ENCODE data around the gene MAPK4.

DNA sequence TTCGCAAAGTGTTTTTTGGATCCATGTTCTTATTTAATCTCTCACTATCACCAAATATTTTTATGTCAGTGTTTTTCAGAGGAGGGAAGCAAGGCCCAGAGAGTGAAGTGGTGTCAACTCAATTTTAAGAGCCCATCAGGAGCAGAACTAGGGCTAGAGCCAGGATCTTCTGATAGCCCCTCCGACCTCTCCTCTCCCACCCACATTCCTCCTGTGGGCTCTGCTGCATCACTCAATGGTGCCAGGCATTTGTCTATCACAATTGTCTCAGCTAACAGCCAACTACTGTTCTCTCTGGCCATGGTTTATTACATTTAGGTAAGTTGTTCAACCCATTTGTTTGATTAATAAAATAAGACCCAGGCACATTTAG lies 68.6 kb downstream of the MAPK4 start:
- TF ChIP-seq POLR2A (IDR thresholded peaks at IDR 0.05): no peak
- TF ChIP-seq, protein P1, sequence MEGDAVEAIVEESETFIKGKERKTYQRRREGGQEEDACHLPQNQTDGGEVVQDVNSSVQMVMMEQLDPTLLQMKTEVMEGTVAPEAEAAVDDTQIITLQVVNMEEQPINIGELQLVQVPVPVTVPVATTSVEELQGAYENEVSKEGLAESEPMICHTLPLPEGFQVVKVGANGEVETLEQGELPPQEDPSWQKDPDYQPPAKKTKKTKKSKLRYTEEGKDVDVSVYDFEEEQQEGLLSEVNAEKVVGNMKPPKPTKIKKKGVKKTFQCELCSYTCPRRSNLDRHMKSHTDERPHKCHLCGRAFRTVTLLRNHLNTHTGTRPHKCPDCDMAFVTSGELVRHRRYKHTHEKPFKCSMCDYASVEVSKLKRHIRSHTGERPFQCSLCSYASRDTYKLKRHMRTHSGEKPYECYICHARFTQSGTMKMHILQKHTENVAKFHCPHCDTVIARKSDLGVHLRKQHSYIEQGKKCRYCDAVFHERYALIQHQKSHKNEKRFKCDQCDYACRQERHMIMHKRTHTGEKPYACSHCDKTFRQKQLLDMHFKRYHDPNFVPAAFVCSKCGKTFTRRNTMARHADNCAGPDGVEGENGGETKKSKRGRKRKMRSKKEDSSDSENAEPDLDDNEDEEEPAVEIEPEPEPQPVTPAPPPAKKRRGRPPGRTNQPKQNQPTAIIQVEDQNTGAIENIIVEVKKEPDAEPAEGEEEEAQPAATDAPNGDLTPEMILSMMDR (IDR thresholded peaks at IDR 0.05): no peak

Measured in esophagus squamous epithelium (tissue), 4 donors.